IMR-90 (cell line): ENCODE data around the gene ZC3H15. TPM values are rescaled to one million over a fixed set of nuclear protein-coding genes. Genes with fewer than 3 reads are reported as not detected.

Experiments
- ATAC-seq: fragments of 200-7000 bp; cut with Tn5 transposase; 2 replicates; pipeline ENCODE4 v1.9.1; 2020; ENCODE audit warnings: low read depth, mild to moderate bottlenecking, moderate library complexity
- BruUV-seq: library from RNA; stranded (reverse); fragments of 400-500 nt; replicated peaks from 2 replicates; lab custom pipeline; 2021; lab: Mats Ljungman, UMichigan
- CTCF ChIA-PET: fragments of 300-600 bp; formaldehyde crosslinking; extraction: SDS; loops from one replicate; lab custom pipeline; 2021; ENCODE audit warnings: antibody characterized with exemption; lab: Yijun Ruan, JAX
- POLR2A ChIA-PET: fragments of 300-600 bp; sonication (Branson Sonifier 250); formaldehyde crosslinking; loops from one replicate; lab custom pipeline; 2022; ENCODE audit warnings: antibody characterized with exemption; ENCODE audit not compliant: unreplicated experiment; lab: Charles Lee
- DNase-seq: peaks from one replicate; pipeline ENCODE4 v3.0.0; 2013
- H2AFZ ChIP-seq: replicated peaks from 2 replicates; pipeline ENCODE3; 2013; ENCODE audit warnings: low read length, mild to moderate bottlenecking; ENCODE audit not compliant: poor library complexity
- H2AK5ac ChIP-seq: 2 replicates; pipeline ENCODE4 v1.6.1; 2013; ENCODE audit warnings: low read depth, low read length, inconsistent platforms
- H2AK9ac ChIP-seq: replicated peaks from 2 replicates; pipeline ENCODE3; 2013; ENCODE audit warnings: mild to moderate bottlenecking, low read depth, low read length, moderate library complexity; ENCODE audit not compliant: poor library complexity
- H2BK120ac ChIP-seq: 2 replicates; pipeline ENCODE4 v1.6.1; 2013; ENCODE audit warnings: low read depth, low read length, inconsistent platforms
- H2BK15ac ChIP-seq: 3 replicates; pipeline ENCODE4 v1.6.1; 2013; ENCODE audit warnings: low read depth, low read length, inconsistent platforms
- H2BK20ac ChIP-seq: 2 replicates; pipeline ENCODE4 v1.6.1; 2013; ENCODE audit warnings: low read depth, mild to moderate bottlenecking, inconsistent platforms, low read length, moderate library complexity
- H2BK5ac ChIP-seq: 2 replicates; pipeline ENCODE4 v1.6.1; 2013; ENCODE audit warnings: mild to moderate bottlenecking, low read depth, low read length, inconsistent platforms; ENCODE audit not compliant: poor library complexity, severe bottlenecking
- H3K14ac ChIP-seq: replicated peaks from 2 replicates; pipeline ENCODE4 v1.6.1; 2013; ENCODE audit warnings: low read depth, low read length, inconsistent platforms
- H3K18ac ChIP-seq: 2 replicates; pipeline ENCODE4 v1.6.1; 2013; ENCODE audit warnings: low read depth, low read length, control low read depth
- H3K23ac ChIP-seq: 2 replicates; pipeline ENCODE4 v1.6.1; 2013; ENCODE audit warnings: low read depth, low read length, inconsistent platforms
- H3K27ac ChIP-seq: 2 replicates; pipeline ENCODE4 v1.5.1; 2013; ENCODE audit warnings: mild to moderate bottlenecking, control low read depth, low read length; ENCODE audit not compliant: insufficient read depth
- H3K27me3 ChIP-seq: 2 replicates; pipeline ENCODE4 v1.6.1; 2013; ENCODE audit warnings: low read length; ENCODE audit not compliant: control insufficient read depth, insufficient read depth
- H3K36me3 ChIP-seq: 2 replicates; pipeline ENCODE4 v1.6.1; 2013; ENCODE audit warnings: low read length, mixed read lengths; ENCODE audit not compliant: control insufficient read depth, insufficient read depth
- H3K4ac ChIP-seq: 2 replicates; pipeline ENCODE4 v1.6.1; 2013; ENCODE audit warnings: low read depth, low read length, inconsistent platforms
- H3K4me1 ChIP-seq: 2 replicates; pipeline ENCODE4 v1.6.1; 2013; ENCODE audit warnings: low read length, mixed read lengths; ENCODE audit not compliant: control insufficient read depth, insufficient read depth
- H3K4me2 ChIP-seq: 2 replicates; pipeline ENCODE4 v1.6.1; 2013; ENCODE audit warnings: low read depth, mild to moderate bottlenecking, control low read depth, low read length, moderate library complexity
- H3K4me3 ChIP-seq: 2 replicates; pipeline ENCODE4 v1.5.1; 2013; ENCODE audit warnings: low read depth, mild to moderate bottlenecking, control low read depth, low read length, moderate library complexity; ENCODE audit not compliant: insufficient read depth
- H3K56ac ChIP-seq: 2 replicates; pipeline ENCODE4 v1.6.1; 2013; ENCODE audit warnings: low read length, inconsistent platforms; ENCODE audit not compliant: insufficient read depth; ENCODE audit errors: extremely low read depth
- H3K79me1 ChIP-seq, 2 experiments: 2 replicates each; pipeline ENCODE4 v1.6.1; 2013; ENCODE audit warnings: low read length in 2 of 2, inconsistent platforms in 1 of 2, low read depth in 1 of 2
- H3K9ac ChIP-seq: 2 replicates; pipeline ENCODE4 v1.6.1; 2013; ENCODE audit warnings: low read depth, low read length, control low read depth
- H3K9me1 ChIP-seq: 2 replicates; pipeline ENCODE4 v1.6.1; 2013; ENCODE audit warnings: low read length, inconsistent platforms; ENCODE audit not compliant: insufficient read depth
- H3K9me3 ChIP-seq: 2 replicates; pipeline ENCODE4 v1.6.1; 2013; ENCODE audit warnings: low read length; ENCODE audit not compliant: control insufficient read depth, insufficient read depth
- H4K20me1 ChIP-seq: 2 replicates; pipeline ENCODE4 v1.6.1; 2013; ENCODE audit warnings: low read length, inconsistent platforms; ENCODE audit not compliant: insufficient read depth
- H4K5ac ChIP-seq: 2 replicates; pipeline ENCODE4 v1.6.1; 2013; ENCODE audit warnings: mild to moderate bottlenecking, low read depth, low read length, control low read depth
- H4K8ac ChIP-seq, 2 experiments: 2 replicates each; pipeline ENCODE4 v1.6.1; 2013; ENCODE audit warnings: low read depth in 2 of 2, low read length in 2 of 2, control low read depth in 1 of 2, inconsistent platforms in 1 of 2
- H4K91ac ChIP-seq: 2 replicates; pipeline ENCODE4 v1.6.1; 2013; ENCODE audit warnings: low read depth, low read length, inconsistent platforms; ENCODE audit not compliant: insufficient read depth
- CEBPB ChIP-seq: IDR thresholded peaks from 2 replicates; pipeline ENCODE4 v1.6.1; 2012; ENCODE audit warnings: low read depth, low read length, improper control_type of control experiment
- FOS ChIP-seq: fragments of 150-350 bp; IDR thresholded peaks from 2 replicates; pipeline ENCODE4 v1.6.1; 2016; ENCODE audit warnings: low read depth, low read length
- MAFK ChIP-seq: IDR thresholded peaks from 2 replicates; pipeline ENCODE4 v1.6.1; 2012; ENCODE audit warnings: low read depth, low read length, improper control_type of control experiment
- POLR2A ChIP-seq: IDR thresholded peaks from 2 replicates; pipeline ENCODE4 v1.6.1; 2012; ENCODE audit warnings: mild to moderate bottlenecking, low read depth, low read length
- RAD21 ChIP-seq: IDR thresholded peaks from 2 replicates; pipeline ENCODE4 v1.6.1; 2012; ENCODE audit warnings: low read length, improper control_type of control experiment
- RCOR1 ChIP-seq: IDR thresholded peaks from 2 replicates; pipeline ENCODE4 v1.6.1; 2012; ENCODE audit warnings: mild to moderate bottlenecking, low read length, improper control_type of control experiment; ENCODE audit not compliant: insufficient replicate concordance
- SMC3 ChIP-seq: fragments of 150-350 bp; IDR thresholded peaks from 2 replicates; pipeline ENCODE4 v1.6.1; 2016; ENCODE audit warnings: low read depth, mild to moderate bottlenecking, antibody characterized with exemption, low read length, moderate library complexity
- WGBS, 2 experiments: methylation state at CpG; one replicate each; pipeline versions ENCODE4 v1.1.5 to v1.1.7; 2013; ENCODE audit warnings: missing lambda C conversion rate in 2 of 2; ENCODE audit not compliant: insufficient read length in 1 of 2; ENCODE audit errors: extremely low coverage in 2 of 2; 5-methylcytosine and 5-hydroxymethylcytosine counted together
- dilution Hi-C: fragments of 300-500 bp; cut with HindIII; formaldehyde crosslinking; loops from one replicate; pipeline ENCODE4 v1.14.3; 2018; ENCODE audit warnings: low sequenced_read_pairs; ENCODE audit not compliant: unreplicated experiment
- in situ Hi-C: fragments of 300-500 bp; cut with MboI; formaldehyde crosslinking; loops from 3 replicates; pipeline ENCODE4 v1.14.3; 2019; ENCODE audit warnings: low sequenced_read_pairs, inconsistent platforms, mixed read lengths
- intact Hi-C: fragments of 100-400 bp; cut with micrococcal nuclease; formaldehyde crosslinking; loops from 2 replicates; pipeline ENCODE4 v1.10.0; 2022
- polyA plus RNA-seq, 3 experiments: library from polyadenylated mRNA; depleted of rRNA; stranded (reverse); fragments of >200 nt; gene quantifications; 2 replicates each; pipeline ENCODE4 v1.2.3, GENCODE V29; 2012; ENCODE audit warnings: low replicate concordance in 1 of 3
- total RNA-seq: library from RNA; depleted of rRNA; stranded (reverse); fragments of >200 nt; gene quantifications from 2 replicates; pipeline ENCODE4 v1.2.3, GENCODE V29; 2012

Gene ZC3H15
- total and polyA plus RNA-seq, 2 of the 4 experiments (the other 2 are of a cell fraction): 22.9 to 47.4 TPM

- H3K79me1 ChIP-seq: no peaks in the 10 kb centered on the region
- no peak overlapping the region for H3K9ac ChIP-seq
- H3K23ac ChIP-seq: no peak overlapping the region
- H2BK20ac ChIP-seq: no peak overlapping the region
- no peaks in the 10 kb centered on the region for H4K20me1 ChIP-seq
- no peak overlapping the region for H3K56ac ChIP-seq
- no peaks in the 10 kb centered on the region for H3K9me3 ChIP-seq
- H3K4ac ChIP-seq: no peak overlapping the region
- intact Hi-C loops (no loop called here), in situ Hi-C loops (no loop called here), dilution Hi-C loops (no loop called here)
- no peak overlapping the region for H4K91ac ChIP-seq
- H3K4me2 ChIP-seq: no peak overlapping the region
- H2BK5ac ChIP-seq: no peak overlapping the region
- H3K27me3 ChIP-seq: no peaks in the 10 kb centered on the region
- TF ChIP-seq FOS (no peak), CEBPB (peak; percentile 76), MAFK (no peak), POLR2A (no peak), SMC3 (no peak), RAD21 (no peak), RCOR1 (no peak)
- H4K8ac ChIP-seq: no peak overlapping the region
- H3K27ac ChIP-seq: no peak overlapping the region
- DNase-seq (no peak), ATAC-seq (no peak)
- H2AK9ac ChIP-seq: no peak overlapping the region
- H3K9me1 ChIP-seq: no peaks in the 10 kb centered on the region
- no peak overlapping the region for H3K14ac ChIP-seq
- no peak overlapping the region for H2AFZ ChIP-seq
- no peak overlapping the region for H4K5ac ChIP-seq
- no peaks in the 10 kb centered on the region for H3K36me3 ChIP-seq
- no peak overlapping the region for H3K18ac ChIP-seq
- H3K4me1 ChIP-seq: peaks cover 3% of the 10 kb centered on the region; the same call in 1 of the 2 replicates
- WGBS, 2 experiments: no CpG with 5 or more reads among the region's 3 CpGs
- ChIA-PET CTCF (interaction anchor here (0.6 to 1.3 kb wide), 2 partner anchors 84 to 1037 kb away, joined by 3 to 4 read pairs; no protein-coding TSS in a partner anchor), POLR2A (interaction anchor here (1.2 kb wide), 1 partner anchor 39 kb away, joined by 3 read pairs; no protein-coding TSS in a partner anchor)
- H2BK15ac ChIP-seq: no peak overlapping the region
- no peak overlapping the region for H2BK120ac ChIP-seq
- H2AK5ac ChIP-seq: no peak overlapping the region
- BruUV-seq: no TSS peak
- H3K4me3 ChIP-seq: no peak overlapping the region
Measured at GRCh38 chr2:186530314-186530713, 44.3 kb downstream of the ZC3H15 start.
